NCI-H1417 (cell line): Measurements from ENCODE around the gene WWOX.

ENCODE experiments used
- DNase-seq, 3 experiments: peaks; one replicate each; lab custom pipeline; 2025; lab: John Stamatoyannopoulos, UW

The WWOX gene

DNA sequence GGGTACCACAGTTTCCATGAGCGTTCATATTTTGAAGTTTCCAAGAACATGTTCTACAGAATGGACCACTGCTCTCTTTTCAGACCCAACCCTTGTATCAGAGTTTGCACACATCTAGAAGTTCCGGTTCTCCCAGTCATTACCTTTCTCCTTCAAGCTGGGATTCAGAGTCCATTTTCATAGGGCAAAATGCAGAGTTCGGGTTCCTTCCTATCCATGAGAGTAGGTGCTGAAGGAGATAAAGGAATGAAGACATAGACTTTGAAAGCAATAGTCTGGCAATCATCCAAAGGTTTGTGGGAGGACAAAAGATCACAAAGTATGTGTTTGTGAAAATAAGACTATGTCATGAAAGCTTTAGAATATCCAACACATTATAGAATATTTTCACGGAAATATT is 801.5 kb downstream of the WWOX start:
- no peak for DNase-seq

DNA sequence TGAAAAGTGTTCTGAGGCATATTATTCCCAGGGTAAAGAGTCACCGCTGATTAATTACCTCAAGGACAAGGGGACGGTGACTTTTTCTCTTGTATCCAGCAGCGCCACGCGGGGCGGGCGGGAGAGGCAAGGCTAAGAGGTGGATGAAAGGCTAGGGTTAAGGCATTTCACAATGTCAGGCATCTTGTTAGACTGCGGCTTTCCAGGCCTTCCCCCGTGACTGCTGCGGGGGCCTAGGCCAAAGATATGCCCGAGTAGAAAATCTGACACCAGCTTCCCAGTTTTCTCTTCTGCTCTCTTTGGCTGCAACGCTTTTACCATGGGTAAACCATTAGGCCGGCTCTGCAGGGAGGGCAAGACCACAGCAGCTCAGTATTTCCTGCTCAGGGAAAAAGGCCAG is 802.9 kb downstream of the WWOX start:
- no peak for DNase-seq

DNA sequence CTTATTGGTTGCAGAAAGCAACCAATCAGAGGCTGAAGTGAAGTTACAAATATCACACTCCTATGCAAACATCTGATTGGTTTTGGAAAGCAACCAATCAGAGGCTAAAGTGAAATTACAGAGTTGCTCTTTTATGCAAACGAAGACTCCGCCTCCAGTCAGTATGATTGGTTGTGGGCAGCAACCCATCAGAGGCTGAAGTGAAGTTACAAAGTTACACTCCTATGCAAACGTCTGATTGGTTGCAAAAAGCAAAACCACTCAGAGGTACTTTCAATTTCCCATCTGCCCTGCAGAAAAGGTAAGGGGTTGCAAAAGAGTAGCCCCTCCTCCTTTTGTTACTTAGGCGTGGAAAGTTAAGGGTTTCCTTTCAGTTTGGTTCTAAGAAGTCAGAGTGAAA is 803.8 kb downstream of the WWOX start:
- no peak for DNase-seq

DNA sequence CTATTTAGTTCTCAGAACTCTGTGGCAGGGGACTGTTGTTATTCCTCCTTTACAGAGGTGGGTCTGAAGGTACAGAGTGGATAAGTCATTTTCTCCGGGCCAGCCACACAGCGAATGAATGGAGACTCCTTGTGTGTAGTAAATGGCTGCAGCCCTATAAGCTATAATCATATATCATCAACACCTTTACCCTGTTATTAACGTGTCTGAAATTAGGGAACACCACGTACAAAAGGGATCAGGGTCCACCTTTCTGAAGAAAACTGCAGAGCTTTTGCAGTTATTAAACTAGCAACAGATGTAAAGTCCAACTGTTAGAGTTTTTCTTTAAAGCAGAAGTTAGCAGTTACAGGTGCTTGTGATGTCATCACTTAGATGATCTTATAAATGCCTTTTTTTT is 804.4 kb downstream of the WWOX start:
- DNase-seq, result peak in 2 of 3 experiments; percentile 63 to 88

DNA sequence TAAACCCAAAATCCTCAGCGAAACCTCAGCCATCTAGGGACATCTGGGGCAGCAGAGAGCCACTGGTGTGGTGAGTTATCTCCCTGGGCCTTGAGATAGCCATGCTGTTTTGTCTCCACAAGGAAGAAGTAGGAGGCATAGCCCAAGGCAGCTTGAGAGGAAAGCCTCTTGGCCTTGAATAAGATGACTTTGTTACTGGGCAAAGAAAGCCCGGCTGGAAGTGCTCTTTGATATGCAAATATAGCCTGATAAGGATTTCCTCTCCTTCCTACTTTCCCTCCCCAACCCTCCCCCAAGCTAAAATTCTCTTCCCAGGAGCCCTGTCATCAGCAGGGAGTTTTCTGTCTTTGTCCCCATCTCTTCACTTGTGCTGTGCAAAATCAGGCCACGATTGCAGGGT is 806.7 kb downstream of the WWOX start:
- DNase-seq, result no peak

DNA sequence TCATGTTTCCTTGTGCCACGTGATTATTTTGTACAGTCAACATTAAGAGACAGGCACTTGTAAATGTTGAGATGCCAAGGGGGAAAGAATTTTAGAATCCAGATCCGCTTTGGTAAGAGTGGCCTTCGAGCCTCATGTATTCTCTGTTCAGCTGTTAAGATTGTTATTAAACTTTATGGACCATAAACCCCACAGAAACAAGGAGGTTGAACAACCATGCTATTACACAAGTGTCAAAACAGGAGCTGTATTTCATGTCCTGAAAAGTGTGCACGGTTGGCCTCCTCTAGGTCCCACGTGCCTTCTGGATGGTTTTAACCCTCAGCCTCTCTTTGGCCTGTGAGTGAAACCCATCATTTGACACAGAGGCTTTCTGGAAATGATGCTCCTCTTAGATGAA is 809.8 kb downstream of the WWOX start:
- DNase-seq, result peak in 1 of 3 experiments; percentile 57

DNA sequence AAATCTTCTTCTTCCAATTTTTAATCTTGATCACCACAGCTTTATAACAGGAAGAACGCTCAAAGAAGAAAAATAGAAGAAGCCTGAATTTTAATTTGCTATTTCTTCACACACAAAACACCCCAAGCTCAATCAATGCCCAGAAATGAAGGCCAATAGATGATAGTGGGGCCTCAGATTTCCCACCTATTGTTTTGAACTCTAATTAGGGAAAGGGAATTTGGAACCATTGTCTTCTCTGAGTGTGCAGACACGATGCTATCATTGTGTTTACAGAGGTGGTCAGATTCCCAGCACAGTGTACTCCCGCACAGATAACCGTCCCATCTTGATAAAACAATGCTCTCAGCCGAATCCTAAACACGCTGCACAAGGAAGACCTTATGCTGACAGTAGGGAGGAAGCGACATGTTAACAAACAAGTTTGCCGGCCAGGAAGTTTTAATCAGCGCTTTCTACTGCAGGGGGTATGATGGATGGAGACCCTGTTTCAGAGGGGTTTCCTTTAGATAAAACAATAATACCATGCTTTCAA is 816.4 kb downstream of the WWOX start:
- DNase-seq, result no peak

DNA sequence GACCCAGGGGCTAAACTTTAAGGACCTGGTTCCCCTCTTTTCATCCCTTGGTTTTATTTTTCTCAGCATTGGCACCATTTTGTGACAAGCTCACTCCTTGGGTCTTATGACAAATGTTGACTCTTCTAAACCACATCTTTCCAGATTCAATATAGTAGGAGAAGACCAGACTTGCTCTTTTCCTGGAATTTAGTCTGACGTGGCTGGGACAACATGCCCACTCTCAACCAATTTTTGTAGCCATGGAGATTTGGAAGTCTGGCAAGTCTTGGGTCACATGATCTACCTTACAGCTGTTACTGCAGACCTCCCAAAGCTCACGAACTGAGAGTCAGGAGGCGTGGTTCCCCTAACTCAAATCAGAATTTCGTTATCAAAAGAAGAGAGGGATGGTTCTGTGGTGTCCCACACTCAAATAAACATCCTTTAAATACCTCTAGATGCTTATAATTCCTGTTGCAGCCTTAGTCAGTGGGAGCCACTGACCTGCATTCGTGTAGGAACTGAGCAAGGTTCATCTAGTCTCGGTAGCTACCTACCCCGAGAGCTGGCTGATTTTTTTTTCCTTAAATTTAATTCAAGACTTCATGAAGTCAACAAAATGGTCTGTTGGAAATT is 817.6 kb downstream of the WWOX start:
- no peak for DNase-seq

DNA sequence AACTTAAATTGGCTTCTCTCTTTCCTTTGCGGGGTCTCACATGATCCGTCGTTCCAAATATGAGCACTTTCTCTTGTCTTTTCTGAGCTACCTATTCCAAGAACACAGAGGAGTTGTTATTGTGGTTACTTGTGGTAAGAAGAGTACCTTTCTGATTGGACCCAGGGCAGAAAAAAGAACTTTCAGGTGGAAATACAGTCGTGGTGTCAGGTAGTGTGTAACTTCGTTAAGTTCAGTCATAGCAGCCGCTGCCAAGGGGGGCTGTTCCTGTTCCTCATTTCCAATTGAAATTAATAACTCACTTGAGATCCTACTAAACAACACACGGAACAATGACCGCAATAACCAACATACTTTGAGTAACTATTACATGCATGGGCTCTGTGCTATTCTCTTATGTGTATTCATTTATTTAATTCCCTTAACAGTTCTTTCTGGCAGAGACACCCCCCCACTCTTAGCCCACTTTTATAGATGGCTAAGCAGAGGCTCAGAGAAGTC is 819.4 kb downstream of the WWOX start:
- no peak for DNase-seq

DNA sequence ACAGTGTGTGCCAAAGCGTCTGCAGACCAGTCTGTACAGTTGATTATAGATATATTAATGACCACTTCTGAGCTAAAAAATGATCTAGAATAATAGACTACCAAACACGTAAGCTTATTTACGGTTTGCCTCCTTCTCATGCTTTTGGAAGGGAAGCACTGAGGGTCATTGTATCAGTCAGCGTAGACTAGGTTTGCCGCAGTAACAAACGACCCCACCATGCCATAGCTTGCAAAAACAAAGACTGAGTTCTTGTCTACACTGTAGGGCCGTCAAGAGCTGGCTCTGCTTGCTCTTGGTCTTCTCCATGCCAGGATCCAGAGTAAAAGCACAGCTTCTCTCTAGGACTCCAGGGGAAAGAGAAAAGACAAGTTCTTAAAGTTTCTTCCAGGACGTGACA is 820.4 kb downstream of the WWOX start:
- no peak for DNase-seq

DNA sequence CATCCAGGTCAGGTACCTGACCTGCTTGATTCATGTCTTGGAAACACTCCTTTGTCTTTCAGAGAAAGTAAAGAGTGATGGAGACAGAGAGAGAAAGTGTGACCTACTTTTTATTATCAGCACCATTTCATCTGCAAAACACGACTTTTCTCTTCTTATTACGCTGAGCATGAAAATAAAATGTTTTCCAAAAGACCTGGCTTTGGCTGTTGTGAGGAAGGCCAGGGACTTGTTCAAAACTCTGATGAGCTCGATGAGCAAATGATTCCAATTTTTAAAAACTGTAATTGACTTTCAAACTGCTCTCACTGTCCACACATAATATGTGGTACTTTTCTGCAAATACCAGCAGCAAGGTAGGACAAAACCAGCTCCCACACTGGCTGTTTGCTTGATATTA is 821.2 kb downstream of the WWOX start:
- DNase-seq, result no peak

DNA sequence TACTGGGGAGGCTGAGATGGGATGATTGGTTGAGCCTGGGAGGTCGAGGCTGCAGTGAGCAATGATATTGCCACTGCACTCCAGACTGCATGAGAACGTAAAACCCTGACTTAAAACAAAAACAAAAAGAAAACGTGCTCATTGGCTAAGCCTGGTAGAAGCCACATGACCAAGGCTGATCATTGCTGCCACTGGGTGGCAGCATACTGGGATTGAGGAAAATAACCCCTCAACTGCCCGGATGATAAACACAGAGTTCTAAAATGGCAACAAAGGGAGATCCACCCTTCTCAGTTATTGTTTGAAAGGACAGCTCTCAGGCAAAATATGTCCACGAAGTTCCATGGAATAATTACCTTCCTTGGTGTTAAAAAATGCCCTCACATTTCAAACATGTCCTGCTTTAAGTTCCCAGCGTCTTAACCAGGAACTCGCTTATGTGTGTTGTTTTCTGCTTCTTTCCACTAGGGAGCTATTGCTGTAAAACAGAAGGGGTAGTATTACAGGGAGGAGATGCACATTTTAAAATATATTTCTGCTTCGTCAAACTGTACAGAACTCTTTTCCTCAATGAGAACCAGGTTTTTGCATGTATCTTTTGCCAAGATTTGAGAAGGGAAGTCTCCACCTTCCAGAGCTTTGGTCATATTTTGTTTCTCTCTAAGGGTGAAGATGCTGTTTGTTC is 825.8 kb downstream of the WWOX start:
- peak; percentile 2 to 9 (median 7) for DNase-seq

DNA sequence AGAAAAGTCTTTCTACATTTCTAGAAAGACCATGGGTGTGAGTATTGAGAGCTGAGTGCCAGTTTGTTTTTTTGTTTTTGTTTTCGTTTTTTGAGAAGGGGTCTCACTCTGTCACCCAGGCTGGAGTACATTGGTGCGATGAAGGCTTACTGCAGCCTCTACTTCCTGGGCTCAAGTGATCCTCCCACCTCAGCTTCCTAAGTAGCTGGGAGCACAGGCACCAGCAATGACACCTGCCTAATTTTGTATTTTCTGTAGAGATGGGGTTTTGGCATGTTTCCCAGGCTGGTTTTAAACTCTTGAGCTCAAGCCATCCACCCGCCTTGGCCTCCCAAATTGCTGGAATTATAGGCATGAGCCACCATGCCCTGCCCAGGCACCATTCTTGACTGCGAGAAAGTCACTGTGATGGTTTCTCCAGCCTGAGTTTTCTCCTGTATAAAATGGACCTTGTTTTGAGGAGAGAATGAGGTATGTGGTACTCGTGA is 827.3 kb downstream of the WWOX start:
- peak in 2 of 3 experiments; percentile 26 to 49 for DNase-seq

DNA sequence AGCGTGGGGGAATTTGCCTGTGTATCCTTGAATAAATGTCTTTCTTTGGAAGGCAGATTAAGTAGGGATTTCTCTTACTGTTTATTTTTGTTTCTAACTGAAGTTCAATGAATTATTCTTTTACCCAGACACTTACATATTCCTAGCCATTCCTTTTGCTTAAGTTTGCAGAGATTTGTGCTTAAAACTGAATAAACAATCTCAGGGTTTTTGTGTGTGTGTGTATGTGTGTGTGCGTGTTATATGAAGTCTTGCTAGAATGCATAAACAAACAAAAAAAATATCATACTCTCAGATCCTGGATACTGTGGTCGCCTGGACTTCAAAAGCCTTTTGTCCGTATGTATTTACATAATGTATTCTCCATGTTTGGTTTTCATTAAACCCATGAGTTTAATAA is 828.3 kb downstream of the WWOX start:
- no peak for DNase-seq

DNA sequence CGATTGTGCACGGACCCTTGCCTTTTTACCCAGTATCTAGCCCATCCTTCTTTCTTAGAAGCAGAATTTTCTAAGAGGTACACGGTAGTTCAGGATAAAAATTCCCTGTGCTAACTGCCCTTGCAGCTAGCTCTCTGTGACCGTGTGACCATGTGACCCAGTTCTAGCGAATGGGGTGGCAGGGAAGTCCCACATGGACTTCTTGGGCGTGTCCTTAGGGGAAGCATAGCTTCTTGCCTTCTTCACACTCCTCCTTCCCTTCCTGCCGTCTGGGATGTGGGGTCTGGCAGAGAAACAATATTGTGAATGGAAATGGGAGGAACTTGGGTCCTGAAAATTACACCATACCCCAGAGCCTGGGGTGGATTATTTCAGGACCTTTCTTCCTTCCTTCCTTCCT is 830.4 kb downstream of the WWOX start:
- no peak for DNase-seq

DNA sequence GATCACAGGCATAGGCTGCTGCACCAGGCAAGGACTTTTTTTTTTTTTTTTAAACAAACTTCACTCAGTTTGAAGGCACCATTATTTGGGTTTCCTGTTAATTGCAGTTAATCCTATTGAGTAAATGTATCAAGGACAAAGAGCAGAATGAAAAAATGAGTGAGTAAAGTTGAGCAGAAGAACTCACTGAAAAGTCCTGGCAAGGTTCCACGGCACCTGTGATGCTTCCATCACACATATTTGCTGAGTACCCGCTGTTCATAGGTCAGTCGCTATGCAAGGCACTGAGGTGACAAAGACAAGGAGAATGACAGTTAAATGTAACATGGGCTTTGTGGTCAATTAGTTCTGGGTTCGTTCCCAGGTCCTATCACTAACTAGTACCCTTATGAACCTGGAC is 831.1 kb downstream of the WWOX start:
- DNase-seq, result no peak

DNA sequence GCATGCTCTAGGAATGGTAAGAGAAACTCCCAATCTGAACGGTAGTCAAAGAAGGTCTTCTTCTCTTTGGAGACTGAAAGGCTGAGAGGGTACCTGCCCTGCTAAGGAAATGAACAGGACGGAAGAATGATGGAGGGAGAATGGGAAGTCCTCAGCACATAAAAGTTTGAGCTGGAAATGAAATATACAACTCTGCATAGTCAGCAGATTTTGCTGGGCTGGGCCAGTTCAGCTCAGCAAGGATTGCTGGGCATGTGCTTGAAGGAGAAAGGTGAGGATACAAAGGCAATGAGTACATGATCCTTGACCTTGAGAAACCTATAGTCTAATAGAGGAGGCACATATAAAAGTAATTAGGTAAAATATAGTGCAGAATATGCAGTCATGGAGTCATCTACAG is 831.8 kb downstream of the WWOX start:
- no peak for DNase-seq

DNA sequence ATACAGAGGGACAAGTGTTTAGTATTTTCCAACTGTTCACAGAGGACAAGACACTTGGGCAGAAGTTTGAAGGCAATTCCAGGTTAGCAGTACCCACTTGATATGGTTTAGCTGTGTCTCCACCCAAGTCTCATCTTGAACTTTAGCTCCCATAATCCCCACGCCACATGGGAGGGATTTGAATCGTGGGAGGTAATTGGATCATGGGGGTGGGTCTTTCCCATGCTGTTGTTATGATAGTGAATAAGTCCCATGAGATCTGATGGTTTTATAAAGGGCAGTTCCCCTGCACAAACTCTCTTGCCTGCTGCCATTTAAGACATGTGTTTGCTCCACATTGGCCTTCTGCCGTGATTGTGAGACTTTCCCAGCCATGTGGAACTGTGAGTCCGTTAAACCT is 832.2 kb downstream of the WWOX start:
- DNase-seq, result no peak

DNA sequence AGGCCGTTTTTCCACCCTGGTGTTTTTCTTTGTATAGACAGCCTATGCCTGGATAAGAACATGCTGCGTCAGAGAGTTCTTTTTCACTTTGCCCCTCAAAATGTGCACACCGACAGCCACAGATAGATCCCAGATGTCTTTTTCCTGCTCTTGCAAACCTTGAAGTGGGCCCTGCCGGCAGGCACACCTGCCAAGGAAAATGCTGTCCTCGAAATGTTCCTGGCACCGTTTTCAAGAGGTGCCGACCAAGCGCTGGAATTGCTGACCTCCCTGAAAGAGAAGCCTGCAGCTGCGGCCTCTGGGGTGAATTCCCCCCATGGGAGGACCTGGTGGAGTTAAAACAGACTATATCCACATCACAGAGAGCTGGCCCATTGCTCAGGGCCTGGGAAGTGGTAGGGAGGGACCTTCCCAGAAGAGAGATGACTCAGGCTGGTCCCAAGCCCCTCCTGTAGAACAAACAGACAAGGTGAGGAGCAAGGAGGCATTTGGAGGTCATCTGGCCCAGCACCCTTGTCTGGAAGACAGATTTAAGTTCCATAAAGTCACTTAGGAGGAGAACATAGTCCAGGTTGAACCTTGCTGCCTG is 833.0 kb downstream of the WWOX start:
- DNase-seq, result no peak

DNA sequence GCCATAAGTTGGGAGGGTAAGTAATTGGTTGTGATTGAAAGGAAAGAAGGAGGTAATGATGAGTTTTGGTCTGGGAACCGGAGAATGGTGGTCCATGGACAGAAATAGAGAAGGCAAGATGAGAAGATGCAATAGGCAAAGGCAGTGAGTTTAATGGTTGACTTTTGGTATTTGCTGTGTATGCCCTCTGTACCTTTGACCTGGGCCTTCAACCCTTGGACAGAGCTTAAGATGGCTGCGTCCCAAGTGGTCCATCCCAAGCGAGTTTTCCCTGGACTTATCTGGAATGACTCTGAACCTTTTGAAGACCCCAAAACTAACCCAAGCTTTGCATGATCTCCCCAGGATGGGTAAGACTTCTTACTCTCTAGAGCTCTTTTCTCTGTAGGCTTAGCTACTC is 836.6 kb downstream of the WWOX start:
- no peak for DNase-seq

DNA sequence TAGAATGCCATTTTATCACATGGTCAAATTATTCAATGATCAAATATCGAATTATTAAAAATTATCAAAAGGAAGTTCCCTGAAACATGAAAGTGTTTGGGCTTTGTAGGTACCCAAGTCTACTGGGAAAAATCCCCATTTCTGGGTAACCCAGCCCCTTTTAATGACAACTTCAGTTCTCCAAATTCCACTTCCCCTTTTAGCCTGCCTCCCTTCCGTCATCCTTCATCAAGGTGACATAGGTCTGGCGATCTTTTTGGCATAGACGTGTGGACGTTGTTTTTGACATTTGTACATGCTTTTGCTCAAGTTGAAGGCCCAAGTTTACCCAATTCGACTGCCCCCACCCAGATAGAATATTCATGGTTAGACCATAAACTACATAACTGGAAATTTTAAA is 840.1 kb downstream of the WWOX start:
- no peak for DNase-seq

DNA sequence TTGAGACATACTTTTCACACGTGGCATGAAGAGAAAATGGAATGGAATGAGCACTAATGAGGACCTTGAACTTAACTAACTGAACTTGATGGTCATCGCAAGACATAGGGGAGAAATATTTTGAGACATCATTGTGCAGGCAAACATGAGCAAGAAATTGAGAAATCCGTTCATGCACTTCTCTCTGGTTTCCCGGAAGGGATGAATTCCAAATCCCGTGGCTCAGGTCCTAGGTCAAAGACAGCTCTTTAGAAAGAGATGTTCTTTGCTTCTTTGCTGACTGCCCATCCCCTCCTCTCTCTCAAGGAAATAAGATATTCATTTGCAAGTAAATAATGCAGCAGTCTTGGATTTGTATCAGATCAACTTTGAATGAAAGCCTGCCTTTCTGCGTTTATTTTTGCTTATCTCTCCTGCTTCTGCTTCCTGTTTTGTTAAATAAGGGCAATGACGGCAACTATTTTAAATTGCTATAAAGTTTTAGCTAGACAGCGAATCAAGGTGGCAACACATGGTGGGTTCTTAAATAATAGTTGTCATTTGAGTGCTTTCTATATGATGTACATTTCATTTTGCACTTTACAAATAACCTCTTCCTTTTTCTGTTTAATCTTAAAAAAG is 843.3 kb downstream of the WWOX start:
- no peak for DNase-seq

DNA sequence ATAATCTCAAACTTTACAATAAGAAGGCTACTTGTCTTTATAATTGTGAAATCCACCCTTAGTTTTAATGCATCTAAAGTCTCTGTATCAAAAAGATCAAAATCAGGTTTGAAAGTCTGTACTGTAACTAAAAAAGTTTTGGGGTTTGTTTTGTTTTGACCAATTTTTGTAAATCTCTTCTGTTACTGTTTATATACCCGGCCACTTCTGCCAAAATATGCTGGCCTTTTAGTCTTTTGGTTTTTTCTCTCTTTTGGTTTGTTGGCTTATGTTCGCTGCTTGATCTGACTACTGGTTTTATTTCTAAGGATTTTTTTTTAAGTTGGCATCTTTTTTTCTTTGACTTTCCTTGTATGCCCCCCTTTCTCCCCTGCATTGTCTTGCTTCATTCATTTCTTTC is 845.9 kb downstream of the WWOX start:
- no peak for DNase-seq
